C4-2B (cell line): Measurements from ENCODE around the gene TMEM145.

Experiments used
- ZFX ChIP-seq: fragments of 450-650 bp; IDR thresholded peaks from 2 replicates; pipeline ENCODE4 v1.6.1; 2017
- TF ChIP-seq, protein P1 (sequence below): fragments of 450-650 bp; conservative IDR thresholded peaks from 2 replicates; pipeline ENCODE4 v1.5.1; 2017; ENCODE audit warnings: mild to moderate bottlenecking

DNA sequence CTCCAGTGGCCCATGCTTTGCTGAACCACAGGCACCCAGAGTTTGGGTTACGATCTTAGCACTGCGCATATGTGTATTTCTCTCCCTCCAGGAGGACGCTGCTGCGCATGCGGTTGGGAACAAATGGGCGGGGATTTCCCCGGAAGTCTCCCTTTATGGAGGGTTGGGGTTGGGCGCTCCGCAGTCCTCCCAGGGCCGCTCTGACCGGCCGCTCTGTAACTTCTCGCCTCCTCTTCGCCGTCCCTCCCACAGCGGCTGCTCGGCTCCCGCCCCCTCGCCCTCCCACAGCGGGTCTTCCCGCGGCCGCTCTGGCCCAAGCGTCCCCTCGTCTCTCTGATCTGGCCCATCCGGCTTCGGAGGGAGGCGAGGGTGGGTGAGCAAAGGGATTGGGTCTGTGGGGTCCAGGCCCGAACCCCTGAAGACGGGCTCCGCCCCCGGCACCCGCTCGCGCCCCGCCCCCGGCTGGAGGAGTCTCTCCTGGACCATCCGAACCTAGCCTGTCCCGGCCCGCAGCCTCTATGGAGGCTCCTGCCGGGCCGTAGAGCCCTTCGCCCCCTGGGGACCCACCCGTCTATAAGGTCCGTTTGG lies 12.3 kb downstream of the TMEM145 start, which contains the start of gene MEGF8:
- TF ChIP-seq, protein P1, sequence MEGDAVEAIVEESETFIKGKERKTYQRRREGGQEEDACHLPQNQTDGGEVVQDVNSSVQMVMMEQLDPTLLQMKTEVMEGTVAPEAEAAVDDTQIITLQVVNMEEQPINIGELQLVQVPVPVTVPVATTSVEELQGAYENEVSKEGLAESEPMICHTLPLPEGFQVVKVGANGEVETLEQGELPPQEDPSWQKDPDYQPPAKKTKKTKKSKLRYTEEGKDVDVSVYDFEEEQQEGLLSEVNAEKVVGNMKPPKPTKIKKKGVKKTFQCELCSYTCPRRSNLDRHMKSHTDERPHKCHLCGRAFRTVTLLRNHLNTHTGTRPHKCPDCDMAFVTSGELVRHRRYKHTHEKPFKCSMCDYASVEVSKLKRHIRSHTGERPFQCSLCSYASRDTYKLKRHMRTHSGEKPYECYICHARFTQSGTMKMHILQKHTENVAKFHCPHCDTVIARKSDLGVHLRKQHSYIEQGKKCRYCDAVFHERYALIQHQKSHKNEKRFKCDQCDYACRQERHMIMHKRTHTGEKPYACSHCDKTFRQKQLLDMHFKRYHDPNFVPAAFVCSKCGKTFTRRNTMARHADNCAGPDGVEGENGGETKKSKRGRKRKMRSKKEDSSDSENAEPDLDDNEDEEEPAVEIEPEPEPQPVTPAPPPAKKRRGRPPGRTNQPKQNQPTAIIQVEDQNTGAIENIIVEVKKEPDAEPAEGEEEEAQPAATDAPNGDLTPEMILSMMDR, result peak; percentile 36
- 0 out of 2 replicates have a peak, but pooled peaks have one; percentile 29 for TF ChIP-seq ZFX
